GM12864 (cell line): Measurements from ENCODE around the gene EVL.

Source experiments
- DNase-seq: peaks from one replicate; pipeline ENCODE4 v3.0.0-alpha.2; 2011; ENCODE audit warnings: low read depth
- H3K4me3 ChIP-seq: 2 replicates; pipeline ENCODE4 v1.5.1; 2011; ENCODE audit warnings: mild to moderate bottlenecking, low read depth, low read length, control low read depth
- TF ChIP-seq, protein P1 (sequence below): IDR thresholded peaks from 2 replicates; pipeline ENCODE4 v1.5.1; 2011; ENCODE audit warnings: low read depth, mild to moderate bottlenecking, moderate library complexity, low read length, control low read depth, inconsistent platforms; ENCODE audit errors: missing control alignments

Gene EVL

GRCh38 chr14:100191584-100192249, 126.5 kb downstream of the EVL start:
- TF ChIP-seq, protein P1, sequence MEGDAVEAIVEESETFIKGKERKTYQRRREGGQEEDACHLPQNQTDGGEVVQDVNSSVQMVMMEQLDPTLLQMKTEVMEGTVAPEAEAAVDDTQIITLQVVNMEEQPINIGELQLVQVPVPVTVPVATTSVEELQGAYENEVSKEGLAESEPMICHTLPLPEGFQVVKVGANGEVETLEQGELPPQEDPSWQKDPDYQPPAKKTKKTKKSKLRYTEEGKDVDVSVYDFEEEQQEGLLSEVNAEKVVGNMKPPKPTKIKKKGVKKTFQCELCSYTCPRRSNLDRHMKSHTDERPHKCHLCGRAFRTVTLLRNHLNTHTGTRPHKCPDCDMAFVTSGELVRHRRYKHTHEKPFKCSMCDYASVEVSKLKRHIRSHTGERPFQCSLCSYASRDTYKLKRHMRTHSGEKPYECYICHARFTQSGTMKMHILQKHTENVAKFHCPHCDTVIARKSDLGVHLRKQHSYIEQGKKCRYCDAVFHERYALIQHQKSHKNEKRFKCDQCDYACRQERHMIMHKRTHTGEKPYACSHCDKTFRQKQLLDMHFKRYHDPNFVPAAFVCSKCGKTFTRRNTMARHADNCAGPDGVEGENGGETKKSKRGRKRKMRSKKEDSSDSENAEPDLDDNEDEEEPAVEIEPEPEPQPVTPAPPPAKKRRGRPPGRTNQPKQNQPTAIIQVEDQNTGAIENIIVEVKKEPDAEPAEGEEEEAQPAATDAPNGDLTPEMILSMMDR, result no peak
- no peak overlapping the region for H3K4me3 ChIP-seq
- DNase-seq, result no peak

DNA sequence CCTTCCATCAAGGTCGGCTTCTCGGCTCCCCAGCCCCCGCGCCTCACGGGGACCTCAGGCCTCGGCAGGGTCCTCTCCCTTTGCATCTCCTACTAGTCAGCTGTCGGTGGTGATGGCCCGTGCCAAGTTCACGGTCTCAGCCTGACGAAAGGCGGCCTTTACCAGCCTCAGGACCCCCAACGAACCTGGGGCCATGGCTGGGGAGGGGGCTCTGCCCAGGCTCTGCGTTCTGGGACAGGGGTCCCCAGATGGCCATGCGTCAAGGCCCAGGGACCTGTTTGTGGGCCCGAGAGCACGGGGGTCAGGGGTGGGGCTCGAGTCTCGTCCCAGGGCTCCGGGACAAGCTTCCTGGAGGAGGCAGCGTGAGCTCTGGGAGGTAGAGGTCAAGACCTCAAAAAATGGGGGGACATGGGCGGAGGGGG, 127.0 kb downstream of the EVL start:
- TF ChIP-seq, protein P1, result no peak
- H3K4me3 ChIP-seq, result peak overlapping the region; percentile 54
- no peak for DNase-seq

DNA sequence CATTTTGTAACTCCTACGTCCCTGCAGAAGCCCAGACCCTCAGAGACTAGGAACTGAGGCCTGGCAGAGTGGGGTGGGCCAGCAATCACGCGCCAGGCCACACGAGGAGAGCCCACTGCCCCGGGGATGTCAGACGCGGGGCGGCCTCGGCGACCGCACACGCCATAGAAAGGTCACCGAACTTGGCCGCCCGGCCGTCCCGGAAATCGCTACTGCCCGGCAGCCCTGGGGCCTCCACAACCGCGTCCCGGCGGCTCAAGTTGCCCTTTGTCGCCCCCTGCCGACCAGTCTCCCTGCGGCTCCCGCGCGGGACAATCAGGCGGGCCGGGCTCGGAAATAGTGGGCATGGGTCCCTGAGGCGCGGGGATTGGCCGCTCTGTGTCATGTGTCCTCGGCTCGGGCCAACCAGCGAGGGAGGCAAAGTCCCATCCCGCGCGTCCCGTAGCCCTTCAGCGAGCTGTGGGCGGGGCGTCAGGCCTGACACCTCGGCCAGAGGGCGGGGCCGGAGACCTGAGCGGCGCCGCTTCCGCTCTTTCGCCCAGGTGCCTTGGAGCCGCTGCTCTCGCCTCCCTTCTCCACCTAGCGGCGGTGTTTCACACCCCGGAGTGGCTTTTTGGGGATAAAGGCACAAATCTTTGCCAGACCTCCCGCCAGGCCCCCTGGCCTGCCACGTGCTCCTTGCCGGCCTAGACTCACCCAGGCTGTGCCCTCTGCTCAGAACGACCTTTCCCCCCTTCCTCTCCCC, 127.6 kb downstream of the EVL start:
- TF ChIP-seq, protein P1, result peak; percentile 69
- peak overlapping the region; percentile 54 for H3K4me3 ChIP-seq
- peak; percentile 94 for DNase-seq
